Panc1 (cell line): ENCODE data around the gene CCR2. TPM values are rescaled to one million over a fixed set of nuclear protein-coding genes. Genes with fewer than 3 reads are reported as not detected.

Source experiments
- ATAC-seq: fragments of 200-7000 bp; cut with Tn5 transposase; 2 replicates; pipeline ENCODE4 v1.9.1; 2020; ENCODE audit warnings: mild to moderate bottlenecking, moderate library complexity
- Bru-seq: library from RNA; stranded (reverse); fragments of 400-500 nt; gene quantifications from one replicate; lab custom pipeline; 2021; lab: Mats Ljungman, UMichigan
- BruChase-seq, 2 experiments: library from RNA; stranded (reverse); fragments of 400-500 nt; gene quantifications; one replicate each; lab custom pipeline; 2021; lab: Mats Ljungman, UMichigan
- BruUV-seq: library from RNA; stranded (reverse); fragments of 400-500 nt; replicated peaks from 2 replicates; lab custom pipeline; 2021; lab: Mats Ljungman, UMichigan
- CTCF ChIA-PET: fragments of 300-600 bp; sonication (Branson Sonifier 250); formaldehyde crosslinking; loops from one replicate; lab custom pipeline; 2022; ENCODE audit warnings: antibody characterized with exemption; lab: Charles Lee
- POLR2A ChIA-PET: fragments of 300-600 bp; sonication (Branson Sonifier 250); formaldehyde crosslinking; loops from one replicate; lab custom pipeline; 2022; ENCODE audit warnings: antibody characterized with exemption; lab: Charles Lee
- DNase-seq: peaks from one replicate; pipeline ENCODE4 v3.0.0-alpha.2; 2010; ENCODE audit warnings: low read depth, low spot score
- H3K27ac ChIP-seq: 2 replicates; pipeline ENCODE4 v1.5.1; 2011; ENCODE audit warnings: mild to moderate bottlenecking, low read length, inconsistent platforms
- H3K27me3 ChIP-seq: fragments of 200-500 bp; sonication (Bioruptor generic); 2 replicates; pipeline ENCODE4 v1.6.0; 2014; ENCODE audit warnings: low read length, inconsistent platforms; ENCODE audit not compliant: control insufficient read depth, insufficient read depth
- H3K36me3 ChIP-seq: fragments of 200-500 bp; sonication (Bioruptor generic); 2 replicates; pipeline ENCODE4 v1.5.1; 2014; ENCODE audit warnings: inconsistent platforms, mild to moderate bottlenecking, low read length, moderate library complexity; ENCODE audit not compliant: control insufficient read depth, insufficient read depth
- H3K4me1 ChIP-seq: 2 replicates; pipeline ENCODE4 v1.5.1; 2011; ENCODE audit warnings: inconsistent platforms, mild to moderate bottlenecking, low read length, moderate library complexity; ENCODE audit not compliant: control insufficient read depth, insufficient read depth
- H3K4me3 ChIP-seq, 2 experiments: 2 replicates each; pipeline ENCODE4 v1.5.1; 2011 to 2012; ENCODE audit warnings: low read depth in 2 of 2, low read length in 2 of 2, mild to moderate bottlenecking in 2 of 2, inconsistent platforms in 1 of 2, moderate library complexity in 1 of 2
- H3K9me3 ChIP-seq: fragments of 200-500 bp; sonication (Bioruptor generic); 2 replicates; pipeline ENCODE4 v1.5.1; 2014; ENCODE audit warnings: low read depth, mild to moderate bottlenecking, inconsistent platforms, low read length, moderate library complexity; ENCODE audit not compliant: control insufficient read depth, insufficient read depth
- POLR2AphosphoS5 ChIP-seq: IDR thresholded peaks from 2 replicates; pipeline ENCODE4 v1.6.1; 2012; ENCODE audit warnings: mild to moderate bottlenecking, low read depth, low read length, moderate library complexity
- SIN3A ChIP-seq: IDR thresholded peaks from 2 replicates; pipeline ENCODE4 v1.6.1; 2012; ENCODE audit warnings: low read depth, mild to moderate bottlenecking, low read length, moderate library complexity, borderline replicate concordance; ENCODE audit not compliant: insufficient read depth
- TCF7L2 ChIP-seq: IDR thresholded peaks from 2 replicates; pipeline ENCODE4 v1.6.1; 2011; ENCODE audit warnings: mild to moderate bottlenecking, low read depth, low read length, inconsistent platforms
- in situ Hi-C: cut with HindIII; loops from 2 replicates; pipeline ENCODE4 v1.10.0; 2016; ENCODE audit warnings: low sequenced_read_pairs, low pct_unique_long_range_greater_than_20kb
- intact Hi-C: fragments of 100-400 bp; cut with micrococcal nuclease; formaldehyde crosslinking; loops from one replicate; pipeline ENCODE4 v1.10.0; 2022; ENCODE audit not compliant: unreplicated experiment
- long read RNA-seq: library from polyadenylated mRNA; unstranded; transcript quantifications from one replicate; pipeline ENCODE4 v2.0.0, GENCODE V29; 2021; ENCODE audit not compliant: unreplicated experiment
- polyA plus RNA-seq: library from polyadenylated mRNA; unstranded; fragments of >200 nt; gene quantifications from one replicate; pipeline ENCODE4 v1.2.1, GENCODE V29; 2012; ENCODE audit warnings: missing spikeins; ENCODE audit not compliant: insufficient read length
- total RNA-seq: library from RNA; stranded (reverse); gene quantifications from one replicate; pipeline ENCODE4 v1.2.1, GENCODE V29; 2021; ENCODE audit not compliant: unreplicated experiment
- TF ChIP-seq, protein P1 (sequence below): fragments of 450-650 bp; IDR thresholded peaks from 2 replicates; pipeline ENCODE4 v1.5.1; 2017; ENCODE audit warnings: mild to moderate bottlenecking
- TF ChIP-seq, protein P2 (sequence below), 2 experiments: IDR thresholded peaks; 2 replicates each; pipeline ENCODE4 v1.6.1; 2011 to 2012; ENCODE audit warnings: low read depth in 2 of 2, control low read depth in 1 of 2, low read length in 1 of 2, mild to moderate bottlenecking in 1 of 2, moderate library complexity in 1 of 2; ENCODE audit not compliant: insufficient read depth in 1 of 2

Gene CCR2
- total RNA-seq (not detected), Bru-seq, nascent RNA (not detected), BruChase-seq, experiment 1, labeled RNA remaining after a 2-hour chase (not detected), BruChase-seq, experiment 2, labeled RNA remaining after a 6-hour chase (percentile 10 among the genes with signal in this experiment)
- not detected for polyA plus RNA-seq
- long read RNA-seq = 0 reads

- TF ChIP-seq, protein P1, sequence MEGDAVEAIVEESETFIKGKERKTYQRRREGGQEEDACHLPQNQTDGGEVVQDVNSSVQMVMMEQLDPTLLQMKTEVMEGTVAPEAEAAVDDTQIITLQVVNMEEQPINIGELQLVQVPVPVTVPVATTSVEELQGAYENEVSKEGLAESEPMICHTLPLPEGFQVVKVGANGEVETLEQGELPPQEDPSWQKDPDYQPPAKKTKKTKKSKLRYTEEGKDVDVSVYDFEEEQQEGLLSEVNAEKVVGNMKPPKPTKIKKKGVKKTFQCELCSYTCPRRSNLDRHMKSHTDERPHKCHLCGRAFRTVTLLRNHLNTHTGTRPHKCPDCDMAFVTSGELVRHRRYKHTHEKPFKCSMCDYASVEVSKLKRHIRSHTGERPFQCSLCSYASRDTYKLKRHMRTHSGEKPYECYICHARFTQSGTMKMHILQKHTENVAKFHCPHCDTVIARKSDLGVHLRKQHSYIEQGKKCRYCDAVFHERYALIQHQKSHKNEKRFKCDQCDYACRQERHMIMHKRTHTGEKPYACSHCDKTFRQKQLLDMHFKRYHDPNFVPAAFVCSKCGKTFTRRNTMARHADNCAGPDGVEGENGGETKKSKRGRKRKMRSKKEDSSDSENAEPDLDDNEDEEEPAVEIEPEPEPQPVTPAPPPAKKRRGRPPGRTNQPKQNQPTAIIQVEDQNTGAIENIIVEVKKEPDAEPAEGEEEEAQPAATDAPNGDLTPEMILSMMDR = no peak
- TF ChIP-seq POLR2AphosphoS5 (no peak), SIN3A (no peak), TCF7L2 (no peak)
- TF ChIP-seq, protein P2, sequence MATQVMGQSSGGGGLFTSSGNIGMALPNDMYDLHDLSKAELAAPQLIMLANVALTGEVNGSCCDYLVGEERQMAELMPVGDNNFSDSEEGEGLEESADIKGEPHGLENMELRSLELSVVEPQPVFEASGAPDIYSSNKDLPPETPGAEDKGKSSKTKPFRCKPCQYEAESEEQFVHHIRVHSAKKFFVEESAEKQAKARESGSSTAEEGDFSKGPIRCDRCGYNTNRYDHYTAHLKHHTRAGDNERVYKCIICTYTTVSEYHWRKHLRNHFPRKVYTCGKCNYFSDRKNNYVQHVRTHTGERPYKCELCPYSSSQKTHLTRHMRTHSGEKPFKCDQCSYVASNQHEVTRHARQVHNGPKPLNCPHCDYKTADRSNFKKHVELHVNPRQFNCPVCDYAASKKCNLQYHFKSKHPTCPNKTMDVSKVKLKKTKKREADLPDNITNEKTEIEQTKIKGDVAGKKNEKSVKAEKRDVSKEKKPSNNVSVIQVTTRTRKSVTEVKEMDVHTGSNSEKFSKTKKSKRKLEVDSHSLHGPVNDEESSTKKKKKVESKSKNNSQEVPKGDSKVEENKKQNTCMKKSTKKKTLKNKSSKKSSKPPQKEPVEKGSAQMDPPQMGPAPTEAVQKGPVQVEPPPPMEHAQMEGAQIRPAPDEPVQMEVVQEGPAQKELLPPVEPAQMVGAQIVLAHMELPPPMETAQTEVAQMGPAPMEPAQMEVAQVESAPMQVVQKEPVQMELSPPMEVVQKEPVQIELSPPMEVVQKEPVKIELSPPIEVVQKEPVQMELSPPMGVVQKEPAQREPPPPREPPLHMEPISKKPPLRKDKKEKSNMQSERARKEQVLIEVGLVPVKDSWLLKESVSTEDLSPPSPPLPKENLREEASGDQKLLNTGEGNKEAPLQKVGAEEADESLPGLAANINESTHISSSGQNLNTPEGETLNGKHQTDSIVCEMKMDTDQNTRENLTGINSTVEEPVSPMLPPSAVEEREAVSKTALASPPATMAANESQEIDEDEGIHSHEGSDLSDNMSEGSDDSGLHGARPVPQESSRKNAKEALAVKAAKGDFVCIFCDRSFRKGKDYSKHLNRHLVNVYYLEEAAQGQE (IDR thresholded peaks at IDR 0.05; ENCODE audit: insufficient read depth in 1 of 2, low read depth in 2 of 2, low read length in 1 of 2) = no peak
Measured at GRCh38 chr3:46353647-46354410, at the start of gene CCR2. TSS of gene CCR2 (plus strand) at chr3:46354111. CDS start at chr3:46357528, 3,417 bp downstream.

GRCh38 chr3:46304739-46305138, 49.2 kb upstream of the CCR2 start:
- no peaks in the 10 kb centered on the region; the same call in none of the 2 replicates for H3K27me3 ChIP-seq
- ChIA-PET POLR2A (no interaction called here), CTCF (no interaction called here)
- H3K36me3 ChIP-seq = no peaks in the 10 kb centered on the region
- BruUV-seq = no TSS peak
- H3K27ac ChIP-seq = no peak overlapping the region
- H3K9me3 ChIP-seq = no peaks in the 10 kb centered on the region
- H3K4me3 ChIP-seq = no peak overlapping the region
- DNase-seq = no peak
- no peak for ATAC-seq
- H3K4me1 ChIP-seq = no peaks in the 10 kb centered on the region
- intact Hi-C loops = no loop called here
- in situ Hi-C loops = no loop called here
- TF ChIP-seq, protein P2 (IDR thresholded peaks at IDR 0.05; ENCODE audit: insufficient read depth in 1 of 2, low read depth in 2 of 2, low read length in 1 of 2) = no peak
- TF ChIP-seq POLR2AphosphoS5 (no peak), TCF7L2 (no peak), SIN3A (no peak)
- TF ChIP-seq, protein P1 = no peak

More at GRCh38 chr3:46353647-46354410, at the start of gene CCR2:
- no peak within 1 kb of the TSS for H3K4me3 ChIP-seq
- intact Hi-C loops (no loop called here), in situ Hi-C loops (no loop called here)
- H3K27me3 ChIP-seq = peaks cover 9% of the 10 kb centered on the region
- ChIA-PET POLR2A (no interaction called here), CTCF (no interaction called here)
- H3K36me3 ChIP-seq = no peaks in the 10 kb centered on the region
- H3K27ac ChIP-seq = no peak within 1 kb of the TSS
- ATAC-seq = no peak
- no TSS peak for BruUV-seq
- no peaks in the 10 kb centered on the region for H3K9me3 ChIP-seq
- no peaks in the 10 kb centered on the region for H3K4me1 ChIP-seq
- no peak for DNase-seq
